C4-2B (cell line): Measurements from ENCODE around the gene SAMD7.

Experiments used
- CTCF ChIP-seq: fragments of 450-650 bp; conservative IDR thresholded peaks from 2 replicates; pipeline ENCODE4 v1.5.1; 2017; ENCODE audit warnings: mild to moderate bottlenecking
- ZFX ChIP-seq: fragments of 450-650 bp; IDR thresholded peaks from 2 replicates; pipeline ENCODE4 v1.6.1; 2017

- TF ChIP-seq CTCF, result no peak
- TF ChIP-seq ZFX, result no peak
Observed at GRCh38 chr3:169952045-169952444, 40.7 kb downstream of the SAMD7 start.
